GM20000 (cell line): ENCODE results near the gene PRKG2.

Experiments used
- DNase-seq: peaks from one replicate; pipeline ENCODE4 v3.0.0; 2012; ENCODE audit warnings: low spot score
- CTCF ChIP-seq: IDR thresholded peaks from 2 replicates; pipeline ENCODE4 v1.5.1; 2012; ENCODE audit warnings: mild to moderate bottlenecking, control low read depth; ENCODE audit errors: extremely low read depth, missing control alignments

Gene PRKG2

GRCh38 chr4:81142744-81143143 is 72.3 kb downstream of the PRKG2 start:
- TF ChIP-seq CTCF: no peak
- no peak for DNase-seq

GRCh38 chr4:81137894-81138293 is 77.1 kb downstream of the PRKG2 start:
- no peak for DNase-seq
- no peak for TF ChIP-seq CTCF

GRCh38 chr4:81137446-81137845 is 77.6 kb downstream of the PRKG2 start:
- TF ChIP-seq CTCF: no peak
- no peak for DNase-seq

GRCh38 chr4:81136161-81136905 is 78.7 kb downstream of the PRKG2 start:
- DNase-seq: no peak
- no peak for TF ChIP-seq CTCF

GRCh38 chr4:81135501-81135900 is 79.5 kb downstream of the PRKG2 start:
- no peak for DNase-seq
- TF ChIP-seq CTCF: no peak

- no peak for TF ChIP-seq CTCF
- DNase-seq: no peak
These were observed 83.5 kb downstream of the PRKG2 start for GRCh38 chr4:81131563-81131962.

- DNase-seq: no peak
- no peak for TF ChIP-seq CTCF
These were observed 84.0 kb downstream of the PRKG2 start for GRCh38 chr4:81131066-81131465.
